ENCODE results near the gene APOBEC3H.

DNA sequence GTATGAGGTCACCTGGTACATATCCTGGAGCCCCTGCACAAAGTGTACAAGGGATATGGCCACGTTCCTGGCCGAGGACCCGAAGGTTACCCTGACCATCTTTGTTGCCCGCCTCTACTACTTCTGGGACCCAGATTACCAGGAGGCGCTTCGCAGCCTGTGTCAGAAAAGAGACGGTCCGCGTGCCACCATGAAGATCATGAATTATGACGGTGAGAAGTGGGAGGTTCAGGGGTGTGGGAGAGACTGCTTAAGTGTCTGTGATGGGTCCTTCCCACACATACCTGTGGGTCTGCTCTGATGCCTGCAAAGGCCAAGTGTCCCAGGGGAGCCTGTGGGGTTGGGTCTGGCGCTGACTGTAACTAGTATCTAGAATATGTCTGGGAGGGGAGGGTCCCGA lies 16.0 kb upstream of the APOBEC3H start:
- TF ChIP-seq EZH2 (IDR thresholded peaks at IDR 0.05; ENCODE audit: borderline replicate concordance, low read depth, low read length, poor library complexity, severe bottlenecking) = no peak
- TF ChIP-seq, protein P1, sequence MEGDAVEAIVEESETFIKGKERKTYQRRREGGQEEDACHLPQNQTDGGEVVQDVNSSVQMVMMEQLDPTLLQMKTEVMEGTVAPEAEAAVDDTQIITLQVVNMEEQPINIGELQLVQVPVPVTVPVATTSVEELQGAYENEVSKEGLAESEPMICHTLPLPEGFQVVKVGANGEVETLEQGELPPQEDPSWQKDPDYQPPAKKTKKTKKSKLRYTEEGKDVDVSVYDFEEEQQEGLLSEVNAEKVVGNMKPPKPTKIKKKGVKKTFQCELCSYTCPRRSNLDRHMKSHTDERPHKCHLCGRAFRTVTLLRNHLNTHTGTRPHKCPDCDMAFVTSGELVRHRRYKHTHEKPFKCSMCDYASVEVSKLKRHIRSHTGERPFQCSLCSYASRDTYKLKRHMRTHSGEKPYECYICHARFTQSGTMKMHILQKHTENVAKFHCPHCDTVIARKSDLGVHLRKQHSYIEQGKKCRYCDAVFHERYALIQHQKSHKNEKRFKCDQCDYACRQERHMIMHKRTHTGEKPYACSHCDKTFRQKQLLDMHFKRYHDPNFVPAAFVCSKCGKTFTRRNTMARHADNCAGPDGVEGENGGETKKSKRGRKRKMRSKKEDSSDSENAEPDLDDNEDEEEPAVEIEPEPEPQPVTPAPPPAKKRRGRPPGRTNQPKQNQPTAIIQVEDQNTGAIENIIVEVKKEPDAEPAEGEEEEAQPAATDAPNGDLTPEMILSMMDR (conservative IDR thresholded peaks at IDR 0.05; ENCODE audit: low read depth, low read length) = no peak
